Testis (tissue), 2 donors: ENCODE results near the gene CHRM1.

ENCODE experiments used
- POLR2A ChIP-seq: fragments of 450-650 bp; IDR thresholded peaks from one replicate; pipeline ENCODE4 v1.6.1; 2017; ENCODE audit warnings: antibody characterized with exemption, mild to moderate bottlenecking, moderate library complexity
- TF ChIP-seq, protein P1 (sequence below), 3 experiments: fragments of 450-650 bp in 2 of 3; fragments of 200-600 bp in 1 of 3; sonication (generic) in 1 of 3; IDR thresholded peaks; one replicate each; pipeline ENCODE4 v1.5.1; 2016 to 2019; ENCODE audit warnings: antibody characterized with exemption in 3 of 3, mild to moderate bottlenecking in 2 of 3, moderate library complexity in 1 of 3

GRCh38 chr11:62902932-62903331 lies 18.2 kb downstream of the CHRM1 start:
- TF ChIP-seq, protein P1, sequence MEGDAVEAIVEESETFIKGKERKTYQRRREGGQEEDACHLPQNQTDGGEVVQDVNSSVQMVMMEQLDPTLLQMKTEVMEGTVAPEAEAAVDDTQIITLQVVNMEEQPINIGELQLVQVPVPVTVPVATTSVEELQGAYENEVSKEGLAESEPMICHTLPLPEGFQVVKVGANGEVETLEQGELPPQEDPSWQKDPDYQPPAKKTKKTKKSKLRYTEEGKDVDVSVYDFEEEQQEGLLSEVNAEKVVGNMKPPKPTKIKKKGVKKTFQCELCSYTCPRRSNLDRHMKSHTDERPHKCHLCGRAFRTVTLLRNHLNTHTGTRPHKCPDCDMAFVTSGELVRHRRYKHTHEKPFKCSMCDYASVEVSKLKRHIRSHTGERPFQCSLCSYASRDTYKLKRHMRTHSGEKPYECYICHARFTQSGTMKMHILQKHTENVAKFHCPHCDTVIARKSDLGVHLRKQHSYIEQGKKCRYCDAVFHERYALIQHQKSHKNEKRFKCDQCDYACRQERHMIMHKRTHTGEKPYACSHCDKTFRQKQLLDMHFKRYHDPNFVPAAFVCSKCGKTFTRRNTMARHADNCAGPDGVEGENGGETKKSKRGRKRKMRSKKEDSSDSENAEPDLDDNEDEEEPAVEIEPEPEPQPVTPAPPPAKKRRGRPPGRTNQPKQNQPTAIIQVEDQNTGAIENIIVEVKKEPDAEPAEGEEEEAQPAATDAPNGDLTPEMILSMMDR (IDR thresholded peaks at IDR 0.05), result no peak
- TF ChIP-seq POLR2A, result no peak
